H1 (cell line): ENCODE results near the gene B3GALT6.

ENCODE experiments used
- CBX8 ChIP-seq: fragments of 300-800, 300-1000 bp; sonication (generic); IDR thresholded peaks from 2 replicates; pipeline ENCODE4 v1.7.1; 2016; ENCODE audit warnings: low read depth, low read length, borderline replicate concordance
- CREB1 ChIP-seq: IDR thresholded peaks from 2 replicates; pipeline ENCODE4 v1.6.1; 2012; ENCODE audit warnings: inconsistent platforms

DNA sequence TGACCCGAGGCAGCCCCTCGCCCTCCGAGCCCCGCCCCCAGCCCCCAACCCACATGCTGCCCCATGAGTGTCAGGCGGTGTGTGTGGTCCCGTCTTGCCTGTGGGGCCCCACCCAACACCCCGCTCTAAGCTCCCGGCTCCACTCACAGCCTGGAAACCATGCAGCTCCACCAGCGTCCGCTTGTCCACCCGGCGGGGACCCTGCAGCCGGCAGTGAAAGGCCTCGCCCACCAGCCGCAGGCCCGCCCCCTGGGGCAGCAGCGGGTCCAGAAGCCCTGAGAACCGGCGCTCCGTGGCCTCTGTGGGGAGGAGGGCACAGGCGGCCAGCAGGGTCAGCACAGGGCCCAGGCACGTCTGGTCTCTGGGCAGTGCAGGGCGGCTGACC lies 11.8 kb downstream of the B3GALT6 start:
- TF ChIP-seq CREB1 (no peak), CBX8 (no peak)
